ENCODE data around the gene XPA.
A peak's percentile ranks its signal among the peaks of the same experiment; 100 is the strongest.

DNA sequence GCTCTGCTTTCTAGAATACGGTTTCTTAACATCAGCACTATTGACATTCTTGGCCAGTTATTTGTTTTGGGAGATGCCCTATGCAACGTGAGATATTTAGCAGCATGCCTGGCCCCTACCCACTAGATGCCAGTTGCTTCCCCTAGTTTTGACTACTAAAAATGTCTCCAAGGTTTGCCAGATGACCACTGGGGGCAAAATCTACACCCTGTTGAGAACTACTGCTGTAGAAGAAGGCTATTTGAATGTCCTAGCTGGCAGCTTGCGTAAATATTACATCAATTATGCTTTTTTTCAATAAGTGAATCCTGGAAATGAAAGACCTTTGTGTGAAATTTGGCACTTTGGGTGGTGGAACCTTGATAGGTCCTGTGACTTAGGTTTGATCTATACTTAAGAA lies 58.5 kb downstream of the XPA start:
- TF ChIP-seq, protein P1, sequence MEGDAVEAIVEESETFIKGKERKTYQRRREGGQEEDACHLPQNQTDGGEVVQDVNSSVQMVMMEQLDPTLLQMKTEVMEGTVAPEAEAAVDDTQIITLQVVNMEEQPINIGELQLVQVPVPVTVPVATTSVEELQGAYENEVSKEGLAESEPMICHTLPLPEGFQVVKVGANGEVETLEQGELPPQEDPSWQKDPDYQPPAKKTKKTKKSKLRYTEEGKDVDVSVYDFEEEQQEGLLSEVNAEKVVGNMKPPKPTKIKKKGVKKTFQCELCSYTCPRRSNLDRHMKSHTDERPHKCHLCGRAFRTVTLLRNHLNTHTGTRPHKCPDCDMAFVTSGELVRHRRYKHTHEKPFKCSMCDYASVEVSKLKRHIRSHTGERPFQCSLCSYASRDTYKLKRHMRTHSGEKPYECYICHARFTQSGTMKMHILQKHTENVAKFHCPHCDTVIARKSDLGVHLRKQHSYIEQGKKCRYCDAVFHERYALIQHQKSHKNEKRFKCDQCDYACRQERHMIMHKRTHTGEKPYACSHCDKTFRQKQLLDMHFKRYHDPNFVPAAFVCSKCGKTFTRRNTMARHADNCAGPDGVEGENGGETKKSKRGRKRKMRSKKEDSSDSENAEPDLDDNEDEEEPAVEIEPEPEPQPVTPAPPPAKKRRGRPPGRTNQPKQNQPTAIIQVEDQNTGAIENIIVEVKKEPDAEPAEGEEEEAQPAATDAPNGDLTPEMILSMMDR (conservative IDR thresholded peaks at IDR 0.05; ENCODE audit: low read length) = peak; percentile 57
- no peak for TF ChIP-seq EZH2phosphoT487 (IDR thresholded peaks at IDR 0.05; ENCODE audit: borderline replicate concordance)

Measured in Loucy (cell line).